ENCODE results near the gene C11orf97.

DNA sequence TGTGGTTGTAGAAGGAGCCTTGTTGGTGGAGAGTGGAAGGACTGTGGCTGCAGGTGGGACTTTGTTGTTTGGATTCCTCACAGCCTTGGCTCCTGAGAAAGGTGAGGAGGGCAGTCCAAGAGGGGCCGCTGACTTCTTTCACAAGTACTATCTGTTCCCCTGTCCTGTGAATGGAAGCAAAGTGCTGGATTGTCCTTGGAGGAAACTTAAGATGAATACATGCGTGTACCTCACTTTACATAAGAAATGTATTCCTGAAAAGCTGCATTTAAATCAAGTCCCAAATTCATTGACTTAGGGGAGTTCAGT lies 33.9 kb downstream of the C11orf97 start:
- no peak for TF ChIP-seq GATA2 (IDR thresholded peaks at IDR 0.05; ENCODE audit: low read depth, low read length)
- TF ChIP-seq GATA3 (IDR thresholded peaks at IDR 0.05; ENCODE audit: low read depth, low read length), result no peak
